OCI-LY3 (cell line): ENCODE measurements around the gene PPP2R5E.
"Not testable (repeated sequence)": the region's sequence is repeated elsewhere in the genome, so short reads cannot be mapped to it uniquely, and the experiment has no call there.

Experiments used
- H2AFZ ChIP-seq: fragments of 200-600, 300-600 bp; shearing (Covaris generic); 2 replicates; pipeline ENCODE4 v1.6.0; 2014; ENCODE audit warnings: antibody characterized with exemption, low read depth, low read length
- H3K27ac ChIP-seq: fragments of 200-600, 300-600 bp; sonication (generic); 2 replicates; pipeline ENCODE4 v1.5.1; 2014; ENCODE audit warnings: mild to moderate bottlenecking, low read length, moderate library complexity, mixed read lengths
- H3K27me3 ChIP-seq: fragments of 200-600, 300-600 bp; sonication (generic); 2 replicates; pipeline ENCODE4 v1.6.1; 2014; ENCODE audit warnings: low read depth, low read length, mixed read lengths
- H3K36me3 ChIP-seq: fragments of 200-600, 300-600 bp; sonication (generic); replicated peaks from 2 replicates; pipeline ENCODE3; 2014; ENCODE audit warnings: low read depth, low read length, mixed read lengths
- H3K4me1 ChIP-seq: fragments of 300-600, 200-600 bp; sonication (generic); 2 replicates; pipeline ENCODE4 v1.6.1; 2014; ENCODE audit warnings: low read length, mixed read lengths
- H3K4me2 ChIP-seq: fragments of 200-600, 300-600 bp; sonication (generic); 2 replicates; pipeline ENCODE4 v1.6.1; 2014; ENCODE audit warnings: low read length, mixed read lengths
- H3K4me3 ChIP-seq: fragments of 300-600, 200-600 bp; sonication (generic); 2 replicates; pipeline ENCODE4 v1.5.1; 2014; ENCODE audit warnings: antibody characterized with exemption, mild to moderate bottlenecking, low read length, moderate library complexity
- H3K79me2 ChIP-seq: fragments of 300-600, 200-600 bp; shearing (Covaris generic); 2 replicates; pipeline ENCODE4 v1.6.1; 2014; ENCODE audit warnings: mild to moderate bottlenecking, low read length, mixed read lengths
- H3K9ac ChIP-seq: fragments of 300-600, 200-600 bp; shearing (Covaris generic); 2 replicates; pipeline ENCODE4 v1.6.0; 2014; ENCODE audit warnings: mild to moderate bottlenecking, low read length, moderate library complexity
- H3K9me3 ChIP-seq: fragments of 200-600, 300-600 bp; shearing (Covaris generic); 2 replicates; pipeline ENCODE4 v1.6.1; 2014; ENCODE audit warnings: low read length, mixed read lengths; ENCODE audit not compliant: insufficient read depth
- H4K20me1 ChIP-seq: fragments of 200-600, 300-600 bp; sonication (generic); 2 replicates; pipeline ENCODE4 v1.6.1; 2016; ENCODE audit warnings: low read length, mixed read lengths; ENCODE audit not compliant: insufficient read depth
- EZH2phosphoT487 ChIP-seq: fragments of 200-600 bp; shearing (Covaris generic); IDR thresholded peaks from 2 replicates; pipeline ENCODE4 v1.6.1; 2018; ENCODE audit warnings: antibody characterized with exemption, mixed run types, low read depth
- TF ChIP-seq, protein P1 (sequence below): fragments of 200-600, 300-600 bp; sonication (generic); IDR thresholded peaks from 2 replicates; pipeline ENCODE4 v1.5.1; 2014; ENCODE audit warnings: antibody characterized with exemption, low read length, low read depth

Gene PPP2R5E

DNA sequence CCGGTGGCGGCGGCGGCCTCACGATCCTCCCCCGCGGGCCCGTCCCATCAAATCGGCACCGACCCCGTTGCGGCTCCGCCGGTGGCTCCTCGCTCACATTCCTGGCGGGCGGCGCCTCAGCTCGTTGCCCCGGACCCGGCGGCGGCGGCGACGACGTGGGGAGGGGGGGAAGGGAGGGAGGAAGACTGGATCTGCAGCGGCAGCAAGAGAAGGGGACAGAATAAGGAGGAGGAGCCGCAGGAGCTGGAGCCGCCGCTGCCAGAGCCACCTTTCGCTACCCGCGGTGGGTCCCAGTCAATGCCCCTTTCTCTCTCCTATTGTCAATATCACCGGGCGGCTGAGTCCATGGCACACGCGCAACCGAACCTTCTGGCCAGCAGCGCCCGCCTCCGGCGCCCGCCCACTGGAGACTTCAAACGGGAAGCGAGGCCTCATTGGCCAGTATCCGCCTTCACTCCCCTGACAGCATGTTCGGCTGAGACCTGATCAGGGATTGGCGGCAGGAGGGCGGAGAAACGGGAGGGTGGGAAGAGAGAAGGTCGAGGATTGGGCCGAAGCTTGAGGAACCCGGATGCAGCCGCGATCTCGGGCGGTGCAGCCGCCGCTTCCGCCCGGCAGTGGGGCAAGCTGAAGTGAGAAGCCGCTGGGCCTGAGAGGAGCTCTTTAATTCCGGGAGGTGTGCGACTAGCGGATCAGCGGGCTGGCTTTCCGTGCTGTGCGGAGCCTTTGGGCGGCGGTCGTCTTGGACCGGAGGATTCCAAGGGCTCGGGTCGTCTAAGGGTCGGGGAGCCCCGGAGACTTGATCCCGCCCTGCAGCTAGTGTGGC lies at the start of gene PPP2R5E:
PPP2R5E (minus strand) TSS at position 378 of the 826 bp plus-strand sequence. CDS start 3,692 bp downstream, outside the sequence.
- Histone ChIP-seq H3K36me3 (peaks cover 6% of the 10 kb centered on the region), H3K79me2 (peaks cover 26% of the 10 kb centered on the region), H3K4me1 (peaks cover 22% of the 10 kb centered on the region), H3K27ac (peak within 1 kb of the TSS; percentile 64), H3K4me2 (peak within 1 kb of the TSS; percentile 92), H3K9me3 (no peaks in the 10 kb centered on the region), H4K20me1 (peaks cover 11% of the 10 kb centered on the region; the same call in 1 of the 2 replicates), H3K4me3 (peak within 1 kb of the TSS; percentile 99), H2AFZ (peak within 1 kb of the TSS; percentile 72), H3K9ac (peak within 1 kb of the TSS; percentile 90), H3K27me3 (no peaks in the 10 kb centered on the region)
- TF ChIP-seq EZH2phosphoT487, result no peak
- TF ChIP-seq, protein P1, sequence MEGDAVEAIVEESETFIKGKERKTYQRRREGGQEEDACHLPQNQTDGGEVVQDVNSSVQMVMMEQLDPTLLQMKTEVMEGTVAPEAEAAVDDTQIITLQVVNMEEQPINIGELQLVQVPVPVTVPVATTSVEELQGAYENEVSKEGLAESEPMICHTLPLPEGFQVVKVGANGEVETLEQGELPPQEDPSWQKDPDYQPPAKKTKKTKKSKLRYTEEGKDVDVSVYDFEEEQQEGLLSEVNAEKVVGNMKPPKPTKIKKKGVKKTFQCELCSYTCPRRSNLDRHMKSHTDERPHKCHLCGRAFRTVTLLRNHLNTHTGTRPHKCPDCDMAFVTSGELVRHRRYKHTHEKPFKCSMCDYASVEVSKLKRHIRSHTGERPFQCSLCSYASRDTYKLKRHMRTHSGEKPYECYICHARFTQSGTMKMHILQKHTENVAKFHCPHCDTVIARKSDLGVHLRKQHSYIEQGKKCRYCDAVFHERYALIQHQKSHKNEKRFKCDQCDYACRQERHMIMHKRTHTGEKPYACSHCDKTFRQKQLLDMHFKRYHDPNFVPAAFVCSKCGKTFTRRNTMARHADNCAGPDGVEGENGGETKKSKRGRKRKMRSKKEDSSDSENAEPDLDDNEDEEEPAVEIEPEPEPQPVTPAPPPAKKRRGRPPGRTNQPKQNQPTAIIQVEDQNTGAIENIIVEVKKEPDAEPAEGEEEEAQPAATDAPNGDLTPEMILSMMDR, result no peak

DNA sequence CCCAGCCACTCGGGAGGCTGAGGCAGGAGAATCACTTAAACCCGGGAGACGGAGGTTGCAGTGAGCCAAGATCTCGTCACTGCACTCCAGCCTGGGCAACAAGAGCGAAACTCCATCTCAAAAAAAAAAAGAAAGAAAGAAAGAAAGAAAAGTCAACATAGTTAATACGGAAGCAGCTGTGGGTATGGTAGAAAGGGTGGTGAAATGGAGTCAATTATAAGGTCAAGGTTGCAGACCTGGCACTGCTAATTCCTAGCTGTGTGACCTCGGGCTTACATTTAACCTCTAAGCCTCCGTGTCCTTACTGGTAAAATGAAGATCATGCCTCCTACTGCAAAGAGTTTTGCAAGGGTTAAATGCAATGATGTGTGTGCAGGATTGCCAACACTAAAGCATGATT lies 39.9 kb upstream of the PPP2R5E start:
- not testable (repeated sequence) for H3K27me3 ChIP-seq, H3K9ac ChIP-seq, H3K27ac ChIP-seq, H3K79me2 ChIP-seq, H3K4me1 ChIP-seq, H4K20me1 ChIP-seq, H2AFZ ChIP-seq, H3K9me3 ChIP-seq, H3K4me3 ChIP-seq, H3K36me3 ChIP-seq, H3K4me2 ChIP-seq

DNA sequence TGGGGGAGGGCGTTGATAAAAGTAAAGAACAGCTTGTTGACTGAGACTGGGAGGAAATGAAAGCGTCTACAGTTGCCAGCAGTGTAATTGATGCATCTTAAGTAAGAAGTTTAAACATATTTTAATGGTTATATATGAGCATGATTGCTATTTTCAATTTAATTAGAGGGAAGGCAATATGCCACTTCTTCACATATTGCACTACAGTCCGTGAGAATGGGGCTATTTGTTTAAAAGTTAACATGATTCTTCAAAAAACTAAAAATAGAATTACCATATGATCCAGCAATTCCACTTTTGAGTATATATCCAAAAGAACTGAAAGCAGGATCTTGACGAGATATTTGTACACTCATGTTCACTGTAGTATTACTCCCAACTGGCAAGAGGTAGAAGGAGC lies 38.3 kb upstream of the PPP2R5E start:
- H2AFZ ChIP-seq, result no peak overlapping the region
- H3K79me2 ChIP-seq, result no peaks in the 10 kb centered on the region
- no peak overlapping the region for H3K4me2 ChIP-seq

DNA sequence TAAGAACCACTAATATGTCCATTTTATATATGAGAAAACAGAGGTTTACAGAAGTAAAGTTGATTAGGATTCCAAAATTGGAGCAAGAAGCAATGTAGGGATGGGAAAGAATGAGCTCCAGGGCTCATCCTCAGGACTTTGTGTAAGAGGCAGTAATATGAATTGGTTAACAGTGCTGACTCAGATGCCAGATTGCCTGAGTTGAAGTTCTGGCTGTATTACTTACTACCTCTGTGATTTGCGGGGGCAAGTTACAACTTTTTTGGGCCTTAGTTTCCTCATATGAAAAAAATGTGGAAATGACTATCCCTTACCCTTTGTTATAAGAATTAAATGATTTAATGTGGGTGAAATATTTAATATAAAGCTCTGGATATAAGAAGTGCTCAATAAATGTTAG lies 35.1 kb upstream of the PPP2R5E start:
- no peaks in the 10 kb centered on the region for H3K36me3 ChIP-seq
- peaks cover 7% of the 10 kb centered on the region; the same call in 1 of the 2 replicates for H3K4me1 ChIP-seq
- no peak overlapping the region for H3K4me2 ChIP-seq
- H2AFZ ChIP-seq, result no peak overlapping the region
- H3K27ac ChIP-seq, result no peak overlapping the region
- H3K27me3 ChIP-seq, result no peaks in the 10 kb centered on the region
- TF ChIP-seq, protein P1, result no peak
- TF ChIP-seq EZH2phosphoT487, result no peak
- no peak overlapping the region for H3K9ac ChIP-seq
- no peaks in the 10 kb centered on the region for H3K79me2 ChIP-seq
- no peak overlapping the region for H3K4me3 ChIP-seq
- H4K20me1 ChIP-seq, result no peaks in the 10 kb centered on the region
- no peaks in the 10 kb centered on the region for H3K9me3 ChIP-seq

More for the DNA sequence above, 38.3 kb upstream of the PPP2R5E start:
- H3K27ac ChIP-seq, result no peak overlapping the region
- TF ChIP-seq, protein P1, result no peak
- TF ChIP-seq EZH2phosphoT487, result no peak
- no peaks in the 10 kb centered on the region for H3K9me3 ChIP-seq
- peaks cover 7% of the 10 kb centered on the region; the same call in 1 of the 2 replicates for H3K4me1 ChIP-seq
- H4K20me1 ChIP-seq, result no peaks in the 10 kb centered on the region
- no peaks in the 10 kb centered on the region for H3K27me3 ChIP-seq
- H3K9ac ChIP-seq, result no peak overlapping the region
- no peaks in the 10 kb centered on the region for H3K36me3 ChIP-seq
- no peak overlapping the region for H3K4me3 ChIP-seq
